HepG2 (cell line): ENCODE data around the gene VWA1. TPM values are rescaled to one million over a fixed set of nuclear protein-coding genes. Genes with fewer than 3 reads are reported as not detected.

ENCODE experiments used
- AKAP8 ChIP-seq: sonication (generic); formaldehyde crosslinking; IDR thresholded peaks from 2 replicates; pipeline ENCODE4 v1.5.1; 2020; ENCODE audit warnings: mild to moderate bottlenecking, missing genetic modification reagents
- DPF2 ChIP-seq: sonication (generic); formaldehyde crosslinking; IDR thresholded peaks from 2 replicates; pipeline ENCODE4 v1.4.0; 2020; ENCODE audit warnings: mild to moderate bottlenecking, low read depth, missing genetic modification reagents, borderline replicate concordance
- GABPB1 ChIP-seq: IDR thresholded peaks from 2 replicates; pipeline ENCODE4 v1.6.1; 2016; ENCODE audit warnings: mild to moderate bottlenecking, missing genetic modification reagents, moderate library complexity, missing compliant biosample characterization
- GATA4 ChIP-seq: sonication (generic); IDR thresholded peaks from 2 replicates; pipeline ENCODE4 v1.6.1; 2016; ENCODE audit warnings: antibody characterized with exemption, low read depth, borderline replicate concordance
- HIVEP1 ChIP-seq: sonication (generic); formaldehyde crosslinking; IDR thresholded peaks from 2 replicates; pipeline ENCODE4 v1.4.0; 2020; ENCODE audit warnings: mild to moderate bottlenecking, missing genetic modification reagents
- RAD21 ChIP-seq: fragments of 450-650 bp; formaldehyde crosslinking; IDR thresholded peaks from 2 replicates; pipeline ENCODE4 v1.5.0; 2020; ENCODE audit warnings: mild to moderate bottlenecking
- RBM22 ChIP-seq: fragments of 200-400 bp; formaldehyde crosslinking; optimal IDR thresholded peaks from 2 replicates; pipeline ENCODE3; 2017; ENCODE audit warnings: mild to moderate bottlenecking, low read length, moderate library complexity
- SOX5 ChIP-seq: IDR thresholded peaks from 2 replicates; pipeline ENCODE4 v1.6.1; 2016; ENCODE audit warnings: borderline replicate concordance
- SP2 ChIP-seq: sonication (generic); formaldehyde crosslinking; IDR thresholded peaks from 2 replicates; pipeline ENCODE4 v1.5.1; 2020; ENCODE audit warnings: mild to moderate bottlenecking, missing genetic modification reagents
- TAF1 ChIP-seq: sonication (generic); formaldehyde crosslinking; IDR thresholded peaks from 2 replicates; pipeline ENCODE4 v1.4.0; 2020; ENCODE audit warnings: missing genetic modification reagents
- ZMAT3 ChIP-seq: sonication (generic); formaldehyde crosslinking; conservative IDR thresholded peaks from 2 replicates; pipeline ENCODE4 v1.7.0; 2021; ENCODE audit warnings: missing genetic modification reagents
- ZNF101 ChIP-seq: sonication (generic); formaldehyde crosslinking; IDR thresholded peaks from 2 replicates; pipeline ENCODE4 v1.4.0; 2020; ENCODE audit warnings: mild to moderate bottlenecking, low read depth, missing genetic modification reagents, borderline replicate concordance
- ZNF17 ChIP-seq: sonication (generic); formaldehyde crosslinking; IDR thresholded peaks from 2 replicates; pipeline ENCODE4 v1.5.0; 2020; ENCODE audit warnings: mild to moderate bottlenecking, missing genetic modification reagents
- ZNF326 ChIP-seq: sonication (generic); formaldehyde crosslinking; IDR thresholded peaks from 2 replicates; pipeline ENCODE4 v1.4.0; 2020; ENCODE audit warnings: missing genetic modification reagents, borderline replicate concordance
- ZNF333 ChIP-seq: sonication (generic); formaldehyde crosslinking; IDR thresholded peaks from 2 replicates; pipeline ENCODE4 v1.4.0; 2020; ENCODE audit warnings: mild to moderate bottlenecking, missing genetic modification reagents, borderline replicate concordance
- ZNF550 ChIP-seq: sonication (generic); formaldehyde crosslinking; IDR thresholded peaks from 2 replicates; pipeline ENCODE4 v1.4.0; 2020; ENCODE audit warnings: mild to moderate bottlenecking, missing genetic modification reagents, borderline replicate concordance
- ZNF567 ChIP-seq: sonication (generic); formaldehyde crosslinking; IDR thresholded peaks from 2 replicates; pipeline ENCODE4 v1.8.1; 2023; ENCODE audit warnings: mild to moderate bottlenecking, missing genetic modification reagents, borderline replicate concordance
- polyA plus RNA-seq, 8 experiments: library from polyadenylated mRNA; depleted of rRNA in 3 of 8; stranded (reverse) in 7 of 8; unstranded in 1 of 8; fragments of >200 nt; fragmentation: Illumina TruSeq in 4 of 8; extraction: Trizol in 4 of 8; gene quantifications; 2 replicates each; pipeline versions ENCODE4 v1.2.1 to v1.2.3, GENCODE V29; 2011 to 2016; ENCODE audit warnings: low read depth in 4 of 8, missing spikeins in 1 of 8, mixed read lengths in 1 of 8; ENCODE audit not compliant: insufficient read depth in 1 of 8
- total RNA-seq, 5 experiments: library from RNA; depleted of rRNA; stranded (reverse); fragments of >200 nt; fragmentation: Illumina TruSeq; extraction: Trizol; gene quantifications; 2 replicates each; pipeline ENCODE4 v1.2.3, GENCODE V29; 2016; ENCODE audit warnings: low read depth in 1 of 5
- TF ChIP-seq, protein P1 (sequence below): sonication (generic); formaldehyde crosslinking; IDR thresholded peaks from 2 replicates; pipeline ENCODE4 v1.4.0; 2020; ENCODE audit warnings: missing genetic modification reagents, borderline replicate concordance
- TF ChIP-seq, protein P2 (sequence below): sonication (generic); formaldehyde crosslinking; IDR thresholded peaks from 2 replicates; pipeline ENCODE4 v1.4.0; 2020; ENCODE audit warnings: missing genetic modification reagents, borderline replicate concordance
- TF ChIP-seq, protein P3 (sequence below): sonication (generic); formaldehyde crosslinking; IDR thresholded peaks from 2 replicates; pipeline ENCODE4 v1.4.0; 2020; ENCODE audit warnings: missing genetic modification reagents

Gene VWA1
- total and polyA plus RNA-seq, 2 of the 13 experiments (the other 11 are each of a cell fraction or from before 2014, with no cell fraction given) = 40.9 to 57.5 TPM

DNA sequence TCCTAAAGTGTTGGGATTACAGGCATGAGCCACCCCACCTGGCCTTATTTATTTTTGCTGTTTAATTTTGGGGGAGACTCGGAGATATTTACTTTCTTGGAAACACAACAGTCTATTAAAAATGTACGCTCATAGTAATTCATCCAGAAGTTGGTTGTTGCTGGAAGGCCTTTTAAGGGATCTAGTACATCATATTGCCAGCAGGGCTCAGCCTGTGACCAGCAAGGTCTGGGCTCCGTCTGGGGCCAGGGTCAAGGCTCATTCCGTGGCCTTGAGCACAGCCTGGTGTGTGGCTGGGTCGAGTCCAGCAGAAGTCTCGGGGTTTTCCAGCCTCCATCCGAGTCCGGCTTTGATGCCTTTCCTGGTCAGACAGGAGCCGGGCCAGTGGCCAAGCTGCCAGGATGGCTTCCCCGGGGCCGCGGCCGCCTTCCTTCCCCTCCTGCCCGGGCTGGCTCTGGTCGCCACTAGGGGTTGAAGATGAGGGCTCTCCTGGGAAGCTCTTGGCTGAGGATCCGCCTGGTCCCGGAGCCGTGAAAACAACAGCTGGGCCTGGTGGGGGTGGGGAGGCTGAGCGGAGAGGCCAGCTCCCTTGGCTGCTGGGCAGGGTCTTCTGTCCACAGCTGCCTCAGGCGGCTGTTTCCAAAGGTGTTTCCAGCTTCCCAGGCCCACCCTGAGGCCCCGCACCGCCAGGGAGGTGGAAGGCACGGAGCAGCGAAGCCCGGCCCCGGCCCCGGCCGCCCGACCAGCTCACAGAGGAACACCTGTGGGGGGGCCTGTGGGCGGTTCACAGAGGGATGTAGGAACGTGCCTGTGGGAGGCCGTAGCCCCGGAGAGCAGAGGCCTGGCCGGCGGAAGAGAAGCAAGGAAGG, 5.1 kb upstream of the VWA1 start (continued):
- TF ChIP-seq, protein P1, sequence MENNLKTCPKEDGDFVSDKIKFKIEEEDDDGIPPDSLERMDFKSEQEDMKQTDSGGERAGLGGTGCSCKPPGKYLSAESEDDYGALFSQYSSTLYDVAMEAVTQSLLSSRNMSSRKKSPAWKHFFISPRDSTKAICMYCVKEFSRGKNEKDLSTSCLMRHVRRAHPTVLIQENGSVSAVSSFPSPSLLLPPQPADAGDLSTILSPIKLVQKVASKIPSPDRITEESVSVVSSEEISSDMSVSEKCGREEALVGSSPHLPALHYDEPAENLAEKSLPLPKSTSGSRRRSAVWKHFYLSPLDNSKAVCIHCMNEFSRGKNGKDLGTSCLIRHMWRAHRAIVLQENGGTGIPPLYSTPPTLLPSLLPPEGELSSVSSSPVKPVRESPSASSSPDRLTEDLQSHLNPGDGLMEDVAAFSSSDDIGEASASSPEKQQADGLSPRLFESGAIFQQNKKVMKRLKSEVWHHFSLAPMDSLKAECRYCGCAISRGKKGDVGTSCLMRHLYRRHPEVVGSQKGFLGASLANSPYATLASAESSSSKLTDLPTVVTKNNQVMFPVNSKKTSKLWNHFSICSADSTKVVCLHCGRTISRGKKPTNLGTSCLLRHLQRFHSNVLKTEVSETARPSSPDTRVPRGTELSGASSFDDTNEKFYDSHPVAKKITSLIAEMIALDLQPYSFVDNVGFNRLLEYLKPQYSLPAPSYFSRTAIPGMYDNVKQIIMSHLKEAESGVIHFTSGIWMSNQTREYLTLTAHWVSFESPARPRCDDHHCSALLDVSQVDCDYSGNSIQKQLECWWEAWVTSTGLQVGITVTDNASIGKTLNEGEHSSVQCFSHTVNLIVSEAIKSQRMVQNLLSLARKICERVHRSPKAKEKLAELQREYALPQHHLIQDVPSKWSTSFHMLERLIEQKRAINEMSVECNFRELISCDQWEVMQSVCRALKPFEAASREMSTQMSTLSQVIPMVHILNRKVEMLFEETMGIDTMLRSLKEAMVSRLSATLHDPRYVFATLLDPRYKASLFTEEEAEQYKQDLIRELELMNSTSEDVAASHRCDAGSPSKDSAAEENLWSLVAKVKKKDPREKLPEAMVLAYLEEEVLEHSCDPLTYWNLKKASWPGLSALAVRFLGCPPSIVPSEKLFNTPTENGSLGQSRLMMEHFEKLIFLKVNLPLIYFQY (CRISPR knock-in tag) = 0 out of 2 replicates have a peak, but pooled peaks have one; percentile 26
- TF ChIP-seq ZNF17 (CRISPR knock-in tag) = 0 out of 2 replicates have a peak, but pooled peaks have one; percentile 19
- TF ChIP-seq AKAP8 (CRISPR knock-in tag) = peak; percentile 98
- TF ChIP-seq DPF2 (CRISPR knock-in tag) = no peak
- TF ChIP-seq, protein P2, sequence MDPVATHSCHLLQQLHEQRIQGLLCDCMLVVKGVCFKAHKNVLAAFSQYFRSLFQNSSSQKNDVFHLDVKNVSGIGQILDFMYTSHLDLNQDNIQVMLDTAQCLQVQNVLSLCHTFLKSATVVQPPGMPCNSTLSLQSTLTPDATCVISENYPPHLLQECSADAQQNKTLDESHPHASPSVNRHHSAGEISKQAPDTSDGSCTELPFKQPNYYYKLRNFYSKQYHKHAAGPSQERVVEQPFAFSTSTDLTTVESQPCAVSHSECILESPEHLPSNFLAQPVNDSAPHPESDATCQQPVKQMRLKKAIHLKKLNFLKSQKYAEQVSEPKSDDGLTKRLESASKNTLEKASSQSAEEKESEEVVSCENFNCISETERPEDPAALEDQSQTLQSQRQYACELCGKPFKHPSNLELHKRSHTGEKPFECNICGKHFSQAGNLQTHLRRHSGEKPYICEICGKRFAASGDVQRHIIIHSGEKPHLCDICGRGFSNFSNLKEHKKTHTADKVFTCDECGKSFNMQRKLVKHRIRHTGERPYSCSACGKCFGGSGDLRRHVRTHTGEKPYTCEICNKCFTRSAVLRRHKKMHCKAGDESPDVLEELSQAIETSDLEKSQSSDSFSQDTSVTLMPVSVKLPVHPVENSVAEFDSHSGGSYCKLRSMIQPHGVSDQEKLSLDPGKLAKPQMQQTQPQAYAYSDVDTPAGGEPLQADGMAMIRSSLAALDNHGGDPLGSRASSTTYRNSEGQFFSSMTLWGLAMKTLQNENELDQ (CRISPR knock-in tag) = no peak
- peak; percentile 19; the same call in 1 of the 2 replicates for TF ChIP-seq RAD21 (CRISPR knock-in tag)
- TF ChIP-seq, protein P3, sequence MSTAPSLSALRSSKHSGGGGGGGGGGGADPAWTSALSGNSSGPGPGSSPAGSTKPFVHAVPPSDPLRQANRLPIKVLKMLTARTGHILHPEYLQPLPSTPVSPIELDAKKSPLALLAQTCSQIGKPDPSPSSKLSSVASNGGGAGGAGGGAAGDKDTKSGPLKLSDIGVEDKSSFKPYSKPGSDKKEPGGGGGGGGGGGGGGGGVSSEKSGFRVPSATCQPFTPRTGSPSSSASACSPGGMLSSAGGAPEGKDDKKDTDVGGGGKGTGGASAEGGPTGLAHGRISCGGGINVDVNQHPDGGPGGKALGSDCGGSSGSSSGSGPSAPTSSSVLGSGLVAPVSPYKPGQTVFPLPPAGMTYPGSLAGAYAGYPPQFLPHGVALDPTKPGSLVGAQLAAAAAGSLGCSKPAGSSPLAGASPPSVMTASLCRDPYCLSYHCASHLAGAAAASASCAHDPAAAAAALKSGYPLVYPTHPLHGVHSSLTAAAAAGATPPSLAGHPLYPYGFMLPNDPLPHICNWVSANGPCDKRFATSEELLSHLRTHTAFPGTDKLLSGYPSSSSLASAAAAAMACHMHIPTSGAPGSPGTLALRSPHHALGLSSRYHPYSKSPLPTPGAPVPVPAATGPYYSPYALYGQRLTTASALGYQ = peak; percentile 45; the same call in 1 of the 2 replicates
- peak; percentile 60; the same call in 1 of the 2 replicates for TF ChIP-seq ZNF326 (CRISPR knock-in tag)
- peak; percentile 32 for TF ChIP-seq HIVEP1 (CRISPR knock-in tag)
- TF ChIP-seq TAF1 = peak; percentile 58; the same call in 1 of the 2 replicates
- peak; percentile 62; the same call in 1 of the 2 replicates for TF ChIP-seq GABPB1 (CRISPR knock-in tag)
- TF ChIP-seq ZNF567 (CRISPR knock-in tag) = peak; percentile 48; the same call in 1 of the 2 replicates
- TF ChIP-seq SP2 (CRISPR knock-in tag) = 0 out of 2 replicates have a peak, but pooled peaks have one; percentile 37
- TF ChIP-seq SOX5 (CRISPR knock-in tag) = 0 out of 2 replicates have a peak, but pooled peaks have one; percentile 29
- TF ChIP-seq ZNF333 = 0 out of 2 replicates have a peak, but pooled peaks have one; percentile 53
- peak; percentile 64 for TF ChIP-seq RBM22
- 0 out of 2 replicates have a peak, but pooled peaks have one; percentile 22 for TF ChIP-seq GATA4
- no peak for TF ChIP-seq ZMAT3 (CRISPR knock-in tag)
- TF ChIP-seq ZNF550 = peak; percentile 53; the same call in 1 of the 2 replicates
- no peak for TF ChIP-seq ZNF101 (CRISPR knock-in tag)
